Measurements from ENCODE around the gene PYGB.

The PYGB gene

DNA sequence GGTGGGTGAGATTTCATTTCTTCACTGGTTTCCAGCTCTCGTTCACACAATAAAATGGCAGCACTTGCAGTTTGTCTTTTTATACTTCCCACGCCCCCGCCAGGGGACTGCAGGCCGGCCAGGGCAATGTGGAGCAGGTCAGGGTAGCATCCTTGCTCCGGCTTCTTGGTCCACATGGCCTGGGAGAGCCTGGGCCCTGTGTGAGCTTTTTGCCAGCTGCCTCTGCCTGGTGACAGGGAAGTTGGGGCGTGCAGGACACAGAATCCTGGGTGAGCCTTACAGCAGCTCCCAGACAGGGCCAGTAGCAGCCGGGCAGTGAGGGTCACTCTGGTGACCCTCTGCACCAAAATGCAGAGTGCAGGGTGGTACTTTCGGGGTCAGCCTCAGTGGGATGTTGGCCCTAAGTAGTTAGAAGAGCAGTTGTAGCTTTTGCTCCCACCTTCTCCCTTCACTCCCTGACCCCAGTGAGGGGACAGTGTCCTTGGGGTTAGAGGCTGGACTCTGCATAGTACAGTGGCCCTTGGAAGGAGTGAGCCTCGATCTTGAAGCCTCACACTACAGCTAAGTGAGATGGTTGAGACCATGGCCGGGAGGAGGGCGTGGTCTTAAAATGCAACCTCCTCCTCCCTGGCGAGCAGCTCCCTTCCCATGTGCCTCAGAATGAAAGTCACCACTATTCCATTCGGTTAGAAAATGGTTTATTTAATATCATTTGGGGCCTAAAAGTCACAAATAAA lies 23.8 kb downstream of the PYGB start:
- no peak for TF ChIP-seq TEAD4 (IDR thresholded peaks at IDR 0.05)
- TF ChIP-seq CREB1 (IDR thresholded peaks at IDR 0.05; ENCODE audit: low read depth): no peak
- no peak for TF ChIP-seq YY1 (IDR thresholded peaks at IDR 0.05; ENCODE audit: low read depth)
- no peak for TF ChIP-seq TCF12 (IDR thresholded peaks at IDR 0.05; ENCODE audit: low read depth)
- TF ChIP-seq, protein P1, sequence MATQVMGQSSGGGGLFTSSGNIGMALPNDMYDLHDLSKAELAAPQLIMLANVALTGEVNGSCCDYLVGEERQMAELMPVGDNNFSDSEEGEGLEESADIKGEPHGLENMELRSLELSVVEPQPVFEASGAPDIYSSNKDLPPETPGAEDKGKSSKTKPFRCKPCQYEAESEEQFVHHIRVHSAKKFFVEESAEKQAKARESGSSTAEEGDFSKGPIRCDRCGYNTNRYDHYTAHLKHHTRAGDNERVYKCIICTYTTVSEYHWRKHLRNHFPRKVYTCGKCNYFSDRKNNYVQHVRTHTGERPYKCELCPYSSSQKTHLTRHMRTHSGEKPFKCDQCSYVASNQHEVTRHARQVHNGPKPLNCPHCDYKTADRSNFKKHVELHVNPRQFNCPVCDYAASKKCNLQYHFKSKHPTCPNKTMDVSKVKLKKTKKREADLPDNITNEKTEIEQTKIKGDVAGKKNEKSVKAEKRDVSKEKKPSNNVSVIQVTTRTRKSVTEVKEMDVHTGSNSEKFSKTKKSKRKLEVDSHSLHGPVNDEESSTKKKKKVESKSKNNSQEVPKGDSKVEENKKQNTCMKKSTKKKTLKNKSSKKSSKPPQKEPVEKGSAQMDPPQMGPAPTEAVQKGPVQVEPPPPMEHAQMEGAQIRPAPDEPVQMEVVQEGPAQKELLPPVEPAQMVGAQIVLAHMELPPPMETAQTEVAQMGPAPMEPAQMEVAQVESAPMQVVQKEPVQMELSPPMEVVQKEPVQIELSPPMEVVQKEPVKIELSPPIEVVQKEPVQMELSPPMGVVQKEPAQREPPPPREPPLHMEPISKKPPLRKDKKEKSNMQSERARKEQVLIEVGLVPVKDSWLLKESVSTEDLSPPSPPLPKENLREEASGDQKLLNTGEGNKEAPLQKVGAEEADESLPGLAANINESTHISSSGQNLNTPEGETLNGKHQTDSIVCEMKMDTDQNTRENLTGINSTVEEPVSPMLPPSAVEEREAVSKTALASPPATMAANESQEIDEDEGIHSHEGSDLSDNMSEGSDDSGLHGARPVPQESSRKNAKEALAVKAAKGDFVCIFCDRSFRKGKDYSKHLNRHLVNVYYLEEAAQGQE (IDR thresholded peaks at IDR 0.05; ENCODE audit: low read depth): no peak
- TF ChIP-seq EGR1 (IDR thresholded peaks at IDR 0.05): no peak
- TF ChIP-seq EP300 (IDR thresholded peaks at IDR 0.05; ENCODE audit: borderline replicate concordance): no peak
- no peak for TF ChIP-seq TAF1 (IDR thresholded peaks at IDR 0.05; ENCODE audit: low read depth)
- no peak for TF ChIP-seq RAD21 (IDR thresholded peaks at IDR 0.05; ENCODE audit: low read depth)

DNA sequence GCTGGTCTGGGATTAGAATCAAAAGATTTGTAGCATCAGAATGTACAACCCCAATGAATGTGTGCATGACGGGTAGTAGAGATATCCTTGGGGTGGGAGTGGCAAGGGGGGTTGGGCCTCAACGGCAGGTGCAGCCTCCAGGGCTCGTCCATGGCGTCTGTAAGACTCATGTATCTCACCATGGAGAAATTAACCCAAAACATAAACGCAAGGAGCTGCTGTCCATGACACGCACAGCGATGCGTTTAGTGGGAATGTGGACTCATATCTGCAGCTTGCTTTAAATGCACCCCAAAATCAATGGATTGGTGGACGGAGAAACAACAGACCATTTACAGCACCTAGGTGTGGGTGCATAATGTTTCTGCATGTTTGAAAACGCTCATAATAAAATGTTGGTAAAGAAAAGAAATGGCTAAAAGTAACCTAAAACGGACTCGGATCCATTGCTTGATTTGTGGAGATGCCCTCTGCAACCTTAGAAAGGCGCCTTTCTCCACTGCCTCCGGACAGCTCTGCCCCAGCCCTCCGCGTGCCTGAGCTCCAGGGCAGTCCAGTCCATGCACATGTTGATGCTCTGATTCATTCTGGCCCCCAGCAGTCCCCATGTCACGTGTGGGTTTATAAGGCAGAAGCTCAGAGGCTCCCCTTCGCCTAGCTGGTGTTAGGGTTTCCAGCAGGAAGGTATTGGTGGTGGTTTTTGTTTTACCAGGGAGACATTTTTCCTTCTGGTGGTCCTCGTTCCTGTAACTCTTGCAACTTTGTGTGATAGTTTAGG lies 24.5 kb downstream of the PYGB start:
- no peak for TF ChIP-seq ZBTB7A (IDR thresholded peaks at IDR 0.05; ENCODE audit: low read depth)
- TF ChIP-seq CEBPB (IDR thresholded peaks at IDR 0.05): no peak
- TF ChIP-seq, protein P2, sequence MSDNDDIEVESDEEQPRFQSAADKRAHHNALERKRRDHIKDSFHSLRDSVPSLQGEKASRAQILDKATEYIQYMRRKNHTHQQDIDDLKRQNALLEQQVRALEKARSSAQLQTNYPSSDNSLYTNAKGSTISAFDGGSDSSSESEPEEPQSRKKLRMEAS (IDR thresholded peaks at IDR 0.05): no peak
- TF ChIP-seq, protein P1 (IDR thresholded peaks at IDR 0.05; ENCODE audit: low read depth): no peak
- TF ChIP-seq, protein P3, sequence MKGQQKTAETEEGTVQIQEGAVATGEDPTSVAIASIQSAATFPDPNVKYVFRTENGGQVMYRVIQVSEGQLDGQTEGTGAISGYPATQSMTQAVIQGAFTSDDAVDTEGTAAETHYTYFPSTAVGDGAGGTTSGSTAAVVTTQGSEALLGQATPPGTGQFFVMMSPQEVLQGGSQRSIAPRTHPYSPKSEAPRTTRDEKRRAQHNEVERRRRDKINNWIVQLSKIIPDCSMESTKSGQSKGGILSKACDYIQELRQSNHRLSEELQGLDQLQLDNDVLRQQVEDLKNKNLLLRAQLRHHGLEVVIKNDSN (IDR thresholded peaks at IDR 0.05): no peak
- no peak for TF ChIP-seq TAF1 (IDR thresholded peaks at IDR 0.05; ENCODE audit: low read depth)
- TF ChIP-seq EP300 (IDR thresholded peaks at IDR 0.05; ENCODE audit: borderline replicate concordance): no peak
- no peak for TF ChIP-seq YY1 (IDR thresholded peaks at IDR 0.05; ENCODE audit: low read depth)
- TF ChIP-seq CREB1 (IDR thresholded peaks at IDR 0.05; ENCODE audit: low read depth): no peak
- TF ChIP-seq TEAD4 (IDR thresholded peaks at IDR 0.05): no peak
- no peak for TF ChIP-seq EGR1 (IDR thresholded peaks at IDR 0.05)
- no peak for TF ChIP-seq FOXM1 (IDR thresholded peaks at IDR 0.05; ENCODE audit: borderline replicate concordance, low read depth)
- TF ChIP-seq NFIC (IDR thresholded peaks at IDR 0.05): no peak
- no peak for TF ChIP-seq TCF12 (IDR thresholded peaks at IDR 0.05; ENCODE audit: low read depth)
- TF ChIP-seq RAD21 (IDR thresholded peaks at IDR 0.05; ENCODE audit: low read depth): no peak

DNA sequence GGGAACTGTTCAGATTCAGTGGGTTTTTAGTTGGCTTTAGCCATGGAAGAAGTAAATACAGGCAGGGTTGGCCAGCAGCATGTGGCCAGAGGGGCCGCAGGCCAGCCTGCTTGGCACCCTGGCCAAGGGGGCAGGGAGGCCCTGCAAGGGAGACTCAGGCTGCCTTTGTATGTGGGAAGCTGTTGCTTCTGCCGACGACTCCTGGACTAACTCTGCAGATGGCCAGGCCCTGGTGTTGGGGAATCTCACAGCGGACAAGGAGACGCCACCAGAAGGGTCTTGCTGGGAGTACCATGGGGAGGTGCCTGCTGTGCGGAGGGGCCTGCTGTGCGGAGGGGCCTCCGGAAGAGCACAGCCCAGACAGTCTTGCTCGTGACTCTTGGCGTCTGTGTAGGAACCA lies 25.2 kb downstream of the PYGB start:
- TF ChIP-seq CREB1 (IDR thresholded peaks at IDR 0.05; ENCODE audit: low read depth) (no peak), EP300 (IDR thresholded peaks at IDR 0.05; ENCODE audit: borderline replicate concordance) (no peak), ZBTB7A (IDR thresholded peaks at IDR 0.05; ENCODE audit: low read depth) (no peak), RAD21 (IDR thresholded peaks at IDR 0.05; ENCODE audit: low read depth) (no peak), TAF1 (IDR thresholded peaks at IDR 0.05; ENCODE audit: low read depth) (no peak), YY1 (IDR thresholded peaks at IDR 0.05; ENCODE audit: low read depth) (no peak), EGR1 (IDR thresholded peaks at IDR 0.05) (no peak), FOXM1 (IDR thresholded peaks at IDR 0.05; ENCODE audit: borderline replicate concordance, low read depth) (no peak), TEAD4 (IDR thresholded peaks at IDR 0.05) (no peak), CEBPB (IDR thresholded peaks at IDR 0.05) (no peak)
- TF ChIP-seq, protein P1 (IDR thresholded peaks at IDR 0.05; ENCODE audit: low read depth): no peak
- TF ChIP-seq, protein P2 (IDR thresholded peaks at IDR 0.05): no peak
- TF ChIP-seq, protein P3 (IDR thresholded peaks at IDR 0.05): no peak

All from Ishikawa (cell line).